K562 treated with DMSO at 1 percent for 12 hours (cell line): ENCODE results near the gene AGFG2. TPM values are rescaled to one million over a fixed set of nuclear protein-coding genes. Genes with fewer than 3 reads are reported as not detected.

Source experiments
- total RNA-seq: library from RNA; unstranded; fragments of 300-600 nt; gene quantifications from 2 replicates; pipeline ENCODE4 v1.2.3, GENCODE V29; 2022; ENCODE audit not compliant: insufficient read depth

The AGFG2 gene
- total RNA-seq, result 16.6 and 18.5 TPM in 2 replicates

GRCh38 chr7:100538654-100539435 is at the start of gene AGFG2:
AGFG2 (plus strand) TSS chr7:100539203; CDS start chr7:100539347, 144 bp downstream.

GRCh38 chr7:100573691-100574361 is 34.8 kb downstream of the AGFG2 start, which contains the start of gene SAP25:
SAP25 (minus strand) TSS chr7:100573900; CDS start chr7:100573742, 158 bp downstream.

GRCh38 chr7:100585511-100586265 is 46.7 kb downstream of the AGFG2 start, which contains the start of gene LRCH4:
LRCH4 (minus strand) TSS chr7:100586129; CDS start chr7:100586100, 29 bp downstream.

GRCh38 chr7:100586266-100587025 is 47.4 kb downstream of the AGFG2 start, which contains the start of gene FBXO24:
FBXO24 (plus strand) TSS chr7:100586328; CDS start chr7:100586626, 298 bp downstream.

GRCh38 chr7:100611983-100612729 is 73.2 kb downstream of the AGFG2 start, which contains the start of gene MOSPD3:
MOSPD3 (plus strand) TSS chr7:100612540; CDS start chr7:100612792, 252 bp downstream.

Other genes with a start within 250 kb of the AGFG2 start
- gene SPDYE3, start 231.5 kb upstream of the AGFG2 start, total RNA-seq, result 3.3 and 5.8 TPM in 2 replicates
- gene PILRB, start 181.1 kb upstream of the AGFG2 start, total RNA-seq, result 22.6 and 47.5 TPM in 2 replicates
- gene PILRA, start 165.7 kb upstream of the AGFG2 start, total RNA-seq, result 1.5 and 3.7 TPM in 2 replicates
- gene ZCWPW1, start 110.5 kb upstream of the AGFG2 start, total RNA-seq, result 2.3 and 7.2 TPM in 2 replicates
- 61.3 and 85.4 TPM in 2 replicates for gene MEPCE, start 109.4 kb upstream of the AGFG2 start, total RNA-seq
- gene PPP1R35, start 102.7 kb upstream of the AGFG2 start, total RNA-seq, result 84.0 and 131 TPM in 2 replicates
- gene SPACDR, start 74.9 kb upstream of the AGFG2 start, total RNA-seq, result 2.1 TPM in 1 of 2 replicates, not detected in the other
- 141 and 148 TPM in 2 replicates for gene TSC22D4, start 60.0 kb upstream of the AGFG2 start, total RNA-seq
- gene NYAP1, start 55.3 kb upstream of the AGFG2 start, total RNA-seq, result 1.2 TPM in 2 replicates
- 11.5 and 19.0 TPM in 2 replicates for gene SAP25, start 34.7 kb downstream of the AGFG2 start, total RNA-seq
- 67.0 and 99.9 TPM in 2 replicates for gene LRCH4, start 46.9 kb downstream of the AGFG2 start, total RNA-seq
- 1.3 and 2.5 TPM in 2 replicates for gene FBXO24, start 47.1 kb downstream of the AGFG2 start, total RNA-seq
- gene PCOLCE, start 63.2 kb downstream of the AGFG2 start, total RNA-seq, result 14.4 and 24.9 TPM in 2 replicates
- gene MOSPD3, start 73.3 kb downstream of the AGFG2 start, total RNA-seq, result 40.9 and 41.5 TPM in 2 replicates
- gene TFR2, start 102.3 kb downstream of the AGFG2 start, total RNA-seq, result 47.9 and 70.0 TPM in 2 replicates
- not detected in 2 replicates for gene ACTL6B, start 117.2 kb downstream of the AGFG2 start, total RNA-seq
- gene GNB2, start 134.5 kb downstream of the AGFG2 start, total RNA-seq, result 568 and 655 TPM in 2 replicates
- 11.4 and 30.9 TPM in 2 replicates for gene GIGYF1, start 155.0 kb downstream of the AGFG2 start, total RNA-seq
- 82.2 and 128 TPM in 2 replicates for gene POP7, start 166.9 kb downstream of the AGFG2 start, total RNA-seq
- gene EPO, start 181.3 kb downstream of the AGFG2 start, total RNA-seq, result not detected in 2 replicates
- not detected in 2 replicates for gene ZAN, start 194.4 kb downstream of the AGFG2 start, total RNA-seq